Mucosa of stomach (tissue), 1 donor: ENCODE results near the gene CCND3.
"Not testable (repeated sequence)": the region's sequence is repeated elsewhere in the genome, so short reads cannot be mapped to it uniquely, and the experiment has no call there.

Source experiments
- H3K27me3 ChIP-seq: one replicate; pipeline ENCODE4 v1.7.0; 2013; ENCODE audit warnings: mild to moderate bottlenecking, low read length; ENCODE audit not compliant: control insufficient read depth, insufficient read depth
- H3K36me3 ChIP-seq: one replicate; pipeline ENCODE4 v1.7.0; 2013; ENCODE audit warnings: low read length; ENCODE audit not compliant: control insufficient read depth, insufficient read depth
- H3K4me1 ChIP-seq: one replicate; pipeline ENCODE4 v1.7.0; 2013; ENCODE audit warnings: mild to moderate bottlenecking, low read length; ENCODE audit not compliant: control insufficient read depth, insufficient read depth
- H3K4me3 ChIP-seq: one replicate; pipeline ENCODE4 v1.7.0; 2013; ENCODE audit warnings: low read length
- H3K9ac ChIP-seq: one replicate; pipeline ENCODE4 v1.7.0; 2013; ENCODE audit warnings: mild to moderate bottlenecking, low read length, moderate library complexity
- H3K9me3 ChIP-seq: one replicate; pipeline ENCODE4 v1.7.0; 2013; ENCODE audit warnings: mild to moderate bottlenecking, low read length, moderate library complexity; ENCODE audit not compliant: control insufficient read depth
- donor health status: Pancreatic carcinoma.

The CCND3 gene

DNA sequence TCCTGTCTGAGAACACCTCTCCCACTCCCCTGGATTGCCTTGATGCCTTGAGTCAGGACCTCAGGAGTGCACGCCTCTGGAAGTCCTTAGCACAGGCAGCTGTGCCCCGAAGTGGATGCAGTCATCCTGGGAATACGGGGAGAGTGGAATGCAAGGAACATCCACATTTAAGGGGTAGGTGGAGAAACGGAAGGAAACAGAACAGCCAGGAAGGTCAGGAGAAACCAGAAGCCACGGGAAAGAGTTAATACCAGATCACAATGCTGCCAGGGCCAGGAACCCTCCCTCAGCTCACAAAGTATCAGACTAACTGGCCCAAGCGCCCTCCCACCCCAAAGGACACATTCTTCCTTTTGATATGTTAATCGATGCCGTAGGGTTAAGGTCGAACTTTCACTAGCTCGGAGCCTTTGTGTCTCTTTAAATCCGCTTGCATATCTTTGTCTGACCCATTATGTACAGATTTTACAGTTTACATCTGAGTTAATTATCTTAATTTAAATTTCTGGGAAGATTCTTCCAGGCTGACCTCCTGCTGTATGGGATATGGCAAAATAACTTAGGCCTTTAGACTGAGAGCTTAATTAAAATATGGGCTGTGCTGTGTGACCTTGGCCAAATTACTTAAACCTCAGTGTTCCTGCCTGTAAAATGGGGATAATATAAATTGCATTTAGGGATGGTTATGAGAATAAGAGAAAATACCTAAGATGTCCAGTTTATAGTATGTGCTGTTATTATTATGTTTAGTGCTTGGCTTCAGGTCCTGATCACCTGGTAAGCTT lies 24.0 kb upstream of the CCND3 start:
- H3K9ac ChIP-seq = no peak overlapping the region

GRCh38 chr6:41964201-41964887 lies 22.7 kb upstream of the CCND3 start:
- H3K9me3 ChIP-seq = no peaks in the 10 kb centered on the region
- no peak overlapping the region for H3K4me3 ChIP-seq
- H3K4me1 ChIP-seq = no peaks in the 10 kb centered on the region
- no peak overlapping the region for H3K9ac ChIP-seq
- H3K27me3 ChIP-seq = no peaks in the 10 kb centered on the region
- H3K36me3 ChIP-seq = no peaks in the 10 kb centered on the region

More for the DNA sequence above, 24.0 kb upstream of the CCND3 start:
- no peaks in the 10 kb centered on the region for H3K9me3 ChIP-seq
- no peaks in the 10 kb centered on the region for H3K27me3 ChIP-seq
- no peaks in the 10 kb centered on the region for H3K4me1 ChIP-seq
- H3K36me3 ChIP-seq = no peaks in the 10 kb centered on the region
- H3K4me3 ChIP-seq = no peak overlapping the region

DNA sequence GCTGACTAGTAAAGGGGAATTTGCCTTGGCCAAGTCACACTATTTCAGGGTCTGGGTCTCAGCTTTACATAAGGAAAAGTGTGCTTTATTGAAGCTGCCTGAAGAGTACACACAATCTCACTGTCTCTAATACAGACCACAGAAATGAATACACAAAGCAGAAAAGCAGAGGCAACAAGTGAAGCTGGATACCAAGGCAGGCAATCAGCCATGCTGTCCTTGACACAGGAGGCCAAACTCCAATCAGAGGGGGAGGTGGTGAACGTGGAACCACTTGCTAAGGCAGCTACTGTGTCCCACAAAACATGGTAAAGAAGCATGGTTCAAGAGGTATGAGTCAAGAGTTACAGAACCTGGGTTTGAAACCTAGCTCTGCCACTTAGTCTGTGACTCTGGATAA lies 21.8 kb upstream of the CCND3 start:
- Histone ChIP-seq H3K4me3 (no peak overlapping the region), H3K36me3 (no peaks in the 10 kb centered on the region)

DNA sequence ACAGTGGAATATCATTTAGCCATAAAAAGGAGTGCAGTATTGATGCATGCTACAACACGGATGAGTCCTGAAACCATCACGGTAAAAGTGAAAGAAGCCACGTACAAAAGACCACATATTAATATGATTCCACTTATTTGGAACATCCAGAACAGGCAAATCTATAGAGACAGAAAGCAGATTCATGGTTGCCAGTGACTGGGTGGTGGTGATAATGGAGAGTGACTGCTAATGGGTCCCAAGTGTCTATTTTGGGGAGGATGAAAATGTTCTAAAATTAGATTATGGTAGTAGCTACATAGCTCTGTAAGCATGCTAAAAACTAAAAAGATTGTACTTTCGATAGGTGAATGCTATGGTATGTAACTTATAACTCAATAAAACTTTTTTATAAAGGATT lies 18.4 kb upstream of the CCND3 start:
- H3K4me1 ChIP-seq = no peaks in the 10 kb centered on the region

More for the DNA sequence above, 21.8 kb upstream of the CCND3 start:
- H3K9me3 ChIP-seq = no peaks in the 10 kb centered on the region
- H3K4me1 ChIP-seq = no peaks in the 10 kb centered on the region
- H3K27me3 ChIP-seq = no peaks in the 10 kb centered on the region
- no peak overlapping the region for H3K9ac ChIP-seq

GRCh38 chr6:41958022-41958856 lies 16.6 kb upstream of the CCND3 start:
- Histone ChIP-seq H3K4me1 (no peaks in the 10 kb centered on the region), H3K4me3 (no peak overlapping the region), H3K36me3 (no peaks in the 10 kb centered on the region), H3K27me3 (no peaks in the 10 kb centered on the region), H3K9ac (no peak overlapping the region), H3K9me3 (no peaks in the 10 kb centered on the region)

More for the DNA sequence above, 18.4 kb upstream of the CCND3 start:
- Histone ChIP-seq H3K9me3 (no peaks in the 10 kb centered on the region), H3K36me3 (no peaks in the 10 kb centered on the region), H3K27me3 (no peaks in the 10 kb centered on the region), H3K9ac (no peak overlapping the region), H3K4me3 (no peak overlapping the region)

GRCh38 chr6:41957117-41957516 lies 15.5 kb upstream of the CCND3 start:
- no peak overlapping the region for H3K4me3 ChIP-seq
- no peak overlapping the region for H3K9ac ChIP-seq
- no peaks in the 10 kb centered on the region for H3K27me3 ChIP-seq

GRCh38 chr6:41955412-41955811 lies 13.8 kb upstream of the CCND3 start:
- H3K36me3 ChIP-seq = no peaks in the 10 kb centered on the region
- H3K9me3 ChIP-seq = no peaks in the 10 kb centered on the region
- no peak overlapping the region for H3K4me3 ChIP-seq
- H3K27me3 ChIP-seq = no peaks in the 10 kb centered on the region
- H3K9ac ChIP-seq = no peak overlapping the region
- no peaks in the 10 kb centered on the region for H3K4me1 ChIP-seq

More at GRCh38 chr6:41957117-41957516, 15.5 kb upstream of the CCND3 start:
- Histone ChIP-seq H3K9me3 (no peaks in the 10 kb centered on the region), H3K4me1 (no peaks in the 10 kb centered on the region), H3K36me3 (no peaks in the 10 kb centered on the region)

GRCh38 chr6:41954668-41955067 lies 13.1 kb upstream of the CCND3 start:
- Histone ChIP-seq H3K4me1 (no peaks in the 10 kb centered on the region), H3K27me3 (no peaks in the 10 kb centered on the region)

DNA sequence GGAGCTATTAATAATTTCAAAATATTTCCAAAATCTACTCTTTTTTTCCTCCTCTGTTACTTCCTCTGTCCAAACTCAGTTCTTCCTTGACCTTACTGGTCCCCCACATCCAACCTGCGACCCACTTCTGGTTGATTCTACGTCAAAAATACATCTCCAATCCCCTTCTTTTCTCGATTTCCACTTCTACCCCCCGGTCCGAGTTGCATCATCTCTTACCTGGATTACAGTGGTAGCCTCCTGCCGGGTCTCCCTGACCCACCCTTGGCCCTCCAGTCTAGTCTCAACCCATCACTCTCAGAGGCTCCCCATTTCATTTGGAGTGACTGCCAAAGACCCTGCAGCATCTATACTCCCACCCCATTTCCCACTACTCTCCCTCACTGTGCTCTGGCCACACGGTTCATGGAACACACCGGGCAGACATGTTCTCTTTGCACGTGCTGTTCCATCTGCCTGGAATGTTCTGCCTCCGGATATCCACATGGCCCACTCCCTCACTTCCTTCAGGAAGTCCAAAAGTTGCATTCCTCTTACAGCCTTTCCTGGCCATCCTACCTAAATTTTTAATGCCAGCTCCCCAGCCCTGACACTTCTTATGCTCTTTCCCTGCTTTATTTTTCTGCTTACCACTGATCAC lies 6.1 kb upstream of the CCND3 start:
- Histone ChIP-seq H3K9me3 (no peaks in the 10 kb centered on the region), H3K9ac (no peak overlapping the region), H3K4me1 (no peaks in the 10 kb centered on the region), H3K36me3 (no peaks in the 10 kb centered on the region), H3K27me3 (no peaks in the 10 kb centered on the region), H3K4me3 (no peak overlapping the region)

More at GRCh38 chr6:41954668-41955067, 13.1 kb upstream of the CCND3 start:
- no peak overlapping the region for H3K9ac ChIP-seq
- no peaks in the 10 kb centered on the region for H3K9me3 ChIP-seq
- H3K36me3 ChIP-seq = no peaks in the 10 kb centered on the region
- H3K4me3 ChIP-seq = no peak overlapping the region

GRCh38 chr6:41943456-41943855 lies 1.8 kb upstream of the CCND3 start:
- H3K4me1 ChIP-seq = peaks cover 26% of the 10 kb centered on the region
- H3K27me3 ChIP-seq = no peaks in the 10 kb centered on the region
- no peak overlapping the region for H3K4me3 ChIP-seq
- H3K36me3 ChIP-seq = no peaks in the 10 kb centered on the region
- H3K9ac ChIP-seq = no peak overlapping the region
- H3K9me3 ChIP-seq = no peaks in the 10 kb centered on the region

DNA sequence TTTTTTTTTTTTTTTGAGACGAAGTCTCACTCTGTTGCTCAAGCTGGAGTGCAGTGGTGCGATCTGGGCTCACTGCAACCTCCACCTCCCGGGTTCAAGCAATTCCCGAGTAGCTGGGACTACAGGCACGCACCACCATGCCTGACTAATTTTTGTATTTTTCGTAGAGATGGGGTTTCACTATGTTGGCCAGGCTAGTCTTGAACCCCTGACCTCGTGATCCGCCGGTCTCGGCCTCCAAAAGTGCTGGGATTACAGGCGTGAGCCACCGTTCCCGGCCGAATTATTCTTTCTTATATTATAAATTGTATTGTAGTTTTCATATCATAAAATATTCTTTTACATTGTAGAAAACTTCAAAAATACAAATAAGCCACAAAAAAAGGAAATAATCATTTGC lies 1.3 kb upstream of the CCND3 start:
- H3K9me3 ChIP-seq, H3K36me3 ChIP-seq, H3K9ac ChIP-seq, H3K4me3 ChIP-seq, H3K27me3 ChIP-seq: not testable (repeated sequence)
- peaks cover 29% of the 10 kb centered on the region for H3K4me1 ChIP-seq
